Progenitor cell of endocrine pancreas (in vitro differentiated cells): ENCODE data around the gene TP53AIP1. TPM values are rescaled to one million over a fixed set of nuclear protein-coding genes. Genes with fewer than 3 reads are reported as not detected.

Source experiments
- DNase-seq: peaks from one replicate; pipeline ENCODE4 v3.0.0; 2021; ENCODE audit warnings: low spot score; ENCODE audit not compliant: unreplicated experiment
- H3K27ac Mint-ChIP-seq: 2 replicates; pipeline ENCODE4 v1.8.0; 2021; ENCODE audit warnings: mild to moderate bottlenecking, moderate library complexity, mixed read lengths
- H3K27me3 Mint-ChIP-seq: 2 replicates; pipeline ENCODE4 v1.8.0; 2021; ENCODE audit warnings: mixed read lengths
- H3K36me3 Mint-ChIP-seq: 2 replicates; pipeline ENCODE4 v1.8.0; 2022; ENCODE audit warnings: mixed read lengths; ENCODE audit not compliant: insufficient read depth
- H3K4me1 Mint-ChIP-seq: 2 replicates; pipeline ENCODE4 v1.8.0; 2021; ENCODE audit warnings: low read depth, mixed read lengths
- H3K4me3 Mint-ChIP-seq: 2 replicates; pipeline ENCODE4 v1.8.0; 2021; ENCODE audit warnings: low read depth, mild to moderate bottlenecking, moderate library complexity, mixed read lengths
- H3K9me3 Mint-ChIP-seq: 2 replicates; pipeline ENCODE4 v1.8.0; 2021; ENCODE audit warnings: low read depth, mixed read lengths
- CTCF ChIP-seq: fragments of 200-600 bp; sonication (generic); IDR thresholded peaks from one replicate; pipeline ENCODE4 v1.5.0; 2021; ENCODE audit warnings: antibody characterized with exemption, mild to moderate bottlenecking; ENCODE audit not compliant: unreplicated experiment
- total RNA-seq: library from RNA; stranded (reverse); gene quantifications from 2 replicates; pipeline ENCODE4 v1.2.1, GENCODE V29; 2021

TP53AIP1 gene
- total RNA-seq, 1 donor from 2014 or later = 0.12 TPM

- peaks cover 42% of the 10 kb centered on the region for H3K27me3 Mint-ChIP-seq
- no peak for DNase-seq
- no peaks in the 10 kb centered on the region for H3K4me1 Mint-ChIP-seq
- TF ChIP-seq CTCF = no peak
- H3K27ac Mint-ChIP-seq = no peak overlapping the region
- peaks cover 5% of the 10 kb centered on the region for H3K9me3 Mint-ChIP-seq
- no peak overlapping the region for H3K4me3 Mint-ChIP-seq
- H3K36me3 Mint-ChIP-seq = no peaks in the 10 kb centered on the region
Measured at GRCh38 chr11:128916681-128917080, 26.0 kb downstream of the TP53AIP1 start.

- peaks cover 41% of the 10 kb centered on the region for H3K27me3 Mint-ChIP-seq
- no peak overlapping the region for H3K4me3 Mint-ChIP-seq
- no peaks in the 10 kb centered on the region for H3K36me3 Mint-ChIP-seq
- no peak overlapping the region for H3K27ac Mint-ChIP-seq
- H3K9me3 Mint-ChIP-seq = peaks cover 5% of the 10 kb centered on the region
- TF ChIP-seq CTCF = no peak
- no peaks in the 10 kb centered on the region for H3K4me1 Mint-ChIP-seq
- no peak for DNase-seq
Measured at GRCh38 chr11:128916037-128916572, 26.6 kb downstream of the TP53AIP1 start.

DNA sequence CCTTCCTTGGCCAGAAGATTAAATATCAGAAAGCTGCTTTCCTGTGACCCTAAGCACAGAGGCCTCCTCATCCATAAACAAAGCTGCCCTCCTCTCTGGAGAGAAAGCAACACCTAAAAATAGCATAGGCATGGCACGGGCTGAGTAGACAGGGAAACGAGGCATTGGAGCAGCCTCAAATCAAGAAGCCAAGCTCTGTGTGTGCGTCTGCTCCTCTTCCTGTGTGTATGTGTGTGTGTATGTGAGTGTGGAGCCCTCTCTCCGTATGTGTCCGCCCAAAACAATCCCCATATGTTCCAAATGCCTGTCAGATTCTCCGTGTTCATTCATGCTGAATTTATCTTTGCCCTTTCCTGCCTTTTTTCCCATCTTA is 27.5 kb downstream of the TP53AIP1 start:
- Mint-ChIP-seq H3K36me3 (no peaks in the 10 kb centered on the region), H3K4me3 (no peak overlapping the region), H3K27me3 (peaks cover 31% of the 10 kb centered on the region), H3K27ac (no peak overlapping the region), H3K9me3 (peaks cover 5% of the 10 kb centered on the region), H3K4me1 (no peaks in the 10 kb centered on the region)
- TF ChIP-seq CTCF = no peak
- no peak for DNase-seq

DNA sequence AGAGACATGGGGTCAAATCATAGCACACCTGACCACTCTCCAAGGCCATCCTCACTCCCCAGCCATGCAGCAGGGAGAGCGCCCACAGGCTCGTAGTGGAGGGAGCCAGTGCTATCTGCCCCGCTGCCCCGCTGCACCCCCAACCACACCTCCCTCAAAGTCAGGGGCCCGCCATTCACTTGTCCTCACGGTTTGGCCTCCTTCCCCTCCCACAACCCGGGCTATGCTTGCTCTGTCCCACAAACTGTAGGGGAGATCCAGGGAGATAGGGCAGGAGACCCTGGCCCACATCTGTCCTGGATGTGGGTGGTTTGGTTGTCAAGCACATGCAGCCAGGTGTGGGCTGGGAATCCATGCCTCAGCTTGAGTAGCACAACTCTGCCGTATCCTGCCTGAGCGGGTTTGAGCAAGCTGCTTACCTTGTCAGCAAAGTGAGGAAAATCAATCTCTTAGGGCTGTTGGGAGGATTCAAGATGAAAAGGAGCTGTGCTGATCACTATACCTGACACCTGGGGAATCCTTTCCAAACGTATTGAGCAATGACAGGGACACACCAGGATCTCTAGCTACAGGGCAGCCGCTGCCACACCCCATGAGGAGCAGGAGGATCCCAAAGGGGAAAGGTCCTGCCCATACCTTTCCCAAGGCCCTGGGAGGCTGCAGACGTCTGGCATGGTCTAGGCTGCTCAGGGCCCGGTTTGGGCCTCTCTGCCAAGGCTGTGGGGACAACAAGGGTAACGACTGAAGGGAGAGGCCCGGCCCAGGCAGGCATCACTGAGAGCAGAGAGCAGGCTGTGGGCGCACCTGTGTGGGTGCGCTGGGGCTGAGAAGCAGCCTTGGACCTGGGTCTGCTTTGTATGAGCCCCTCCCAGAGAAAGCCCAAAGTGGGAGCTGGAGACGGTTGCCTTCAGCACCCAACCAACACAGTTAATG is 28.2 kb downstream of the TP53AIP1 start:
- no peaks in the 10 kb centered on the region for H3K36me3 Mint-ChIP-seq
- H3K9me3 Mint-ChIP-seq = peaks cover 5% of the 10 kb centered on the region
- no peak overlapping the region for H3K4me3 Mint-ChIP-seq
- H3K27me3 Mint-ChIP-seq = peaks cover 30% of the 10 kb centered on the region
- no peak for TF ChIP-seq CTCF
- H3K27ac Mint-ChIP-seq = no peak overlapping the region
- DNase-seq = no peak
- no peaks in the 10 kb centered on the region for H3K4me1 Mint-ChIP-seq

- Mint-ChIP-seq H3K9me3 (peaks cover 5% of the 10 kb centered on the region), H3K4me3 (no peak overlapping the region), H3K27ac (no peak overlapping the region), H3K27me3 (peaks cover 33% of the 10 kb centered on the region), H3K4me1 (no peaks in the 10 kb centered on the region), H3K36me3 (no peaks in the 10 kb centered on the region)
- TF ChIP-seq CTCF = no peak
- no peak for DNase-seq
Measured at GRCh38 chr11:128913806-128914205, 28.9 kb downstream of the TP53AIP1 start.
